GM23338 (cell line): ENCODE measurements around the gene FNDC3A. TPM values are rescaled to one million over a fixed set of nuclear protein-coding genes. Genes with fewer than 3 reads are reported as not detected.

Experiments used
- ATAC-seq: fragments of 200-7000 bp; cut with Tn5 transposase; 3 replicates; pipeline ENCODE4 v1.9.1; 2020
- DNase-seq: peaks from one replicate; pipeline ENCODE4 v3.0.0-alpha.2; 2015; ENCODE audit warnings: low spot score
- H2AFZ ChIP-seq: fragments of 200-600 bp; sonication (generic); 2 replicates; pipeline ENCODE4 v1.8.0; 2016; ENCODE audit warnings: antibody characterized with exemption, mild to moderate bottlenecking, moderate library complexity
- H3F3A ChIP-seq: fragments of 200-600 bp; sonication (generic); replicated peaks from 2 replicates; pipeline ENCODE4 v1.8.0; 2017; ENCODE audit warnings: antibody characterized with exemption, mixed run types, low read depth
- H3K27ac ChIP-seq: fragments of 200-600 bp; sonication (generic); 2 replicates; pipeline ENCODE4 v1.6.1; 2016; ENCODE audit warnings: low read depth
- H3K27me3 ChIP-seq: fragments of 200-600 bp; sonication (generic); 2 replicates; pipeline ENCODE4 v1.8.0; 2016; ENCODE audit warnings: mild to moderate bottlenecking, mixed run types, moderate library complexity; ENCODE audit not compliant: insufficient read depth
- H3K36me3 ChIP-seq: fragments of 200-600 bp; sonication (generic); 2 replicates; pipeline ENCODE4 v1.8.0; 2016; ENCODE audit warnings: mild to moderate bottlenecking; ENCODE audit not compliant: insufficient read depth
- H3K4me1 ChIP-seq: fragments of 200-600 bp; sonication (generic); 2 replicates; pipeline ENCODE4 v1.8.0; 2016; ENCODE audit warnings: mild to moderate bottlenecking, moderate library complexity; ENCODE audit not compliant: insufficient read depth
- H3K4me2 ChIP-seq: fragments of 200-600 bp; sonication (generic); 2 replicates; pipeline ENCODE4 v1.7.1; 2017; ENCODE audit warnings: mixed run types
- H3K4me3 ChIP-seq: fragments of 200-600 bp; sonication (generic); 2 replicates; pipeline ENCODE4 v1.6.1; 2016; ENCODE audit warnings: mixed run types
- H3K79me2 ChIP-seq: fragments of 200-600 bp; sonication (generic); replicated peaks from 2 replicates; pipeline ENCODE4 v1.8.0; 2017; ENCODE audit warnings: mild to moderate bottlenecking; ENCODE audit not compliant: insufficient read depth
- H3K9me2 ChIP-seq: fragments of 200-600 bp; sonication (generic); 2 replicates; pipeline ENCODE4 v1.8.0; 2017; ENCODE audit not compliant: insufficient read depth
- H4K20me1 ChIP-seq: fragments of 200-600 bp; sonication (generic); replicated peaks from 2 replicates; pipeline ENCODE4 v1.8.0; 2017; ENCODE audit warnings: mild to moderate bottlenecking; ENCODE audit not compliant: insufficient read depth
- H3K27ac Mint-ChIP-seq: 2 replicates; pipeline ENCODE4 v1.8.0; 2020; ENCODE audit warnings: inconsistent platforms, mild to moderate bottlenecking, moderate library complexity, mixed read lengths
- H3K27me3 Mint-ChIP-seq: 3 replicates; pipeline ENCODE4 v1.8.0; 2022; ENCODE audit warnings: low read depth, mild to moderate bottlenecking, moderate library complexity, mixed read lengths, inconsistent platforms; ENCODE audit not compliant: insufficient read depth, poor library complexity
- H3K36me3 Mint-ChIP-seq: 3 replicates; pipeline ENCODE4 v1.8.0; 2021; ENCODE audit warnings: low read depth, mild to moderate bottlenecking, inconsistent platforms, moderate library complexity, mixed read lengths
- H3K4me1 Mint-ChIP-seq: 3 replicates; pipeline ENCODE4 v1.8.0; 2020; ENCODE audit warnings: mild to moderate bottlenecking, inconsistent platforms, mixed read lengths
- H3K4me3 Mint-ChIP-seq: 3 replicates; pipeline ENCODE4 v1.8.0; 2021; ENCODE audit warnings: moderate library complexity, mild to moderate bottlenecking, inconsistent platforms, mixed read lengths
- H3K9me3 Mint-ChIP-seq: 3 replicates; pipeline ENCODE4 v1.8.0; 2020; ENCODE audit warnings: moderate library complexity, mild to moderate bottlenecking, inconsistent platforms, mixed read lengths
- CREB1 ChIP-seq: fragments of 250-450 bp; sonication (Bioruptor Pico); IDR thresholded peaks from 2 replicates; pipeline ENCODE4 v1.5.0; 2020; ENCODE audit warnings: low read depth, mild to moderate bottlenecking, moderate library complexity
- EZH2 ChIP-seq: fragments of 200-600 bp; sonication (generic); IDR thresholded peaks from one replicate; pipeline ENCODE4 v1.8.0; 2017; ENCODE audit warnings: antibody characterized with exemption, mild to moderate bottlenecking, low read depth; ENCODE audit not compliant: unreplicated experiment
- EZH2phosphoT487 ChIP-seq: fragments of 200-600 bp; sonication (generic); IDR thresholded peaks from one replicate; pipeline ENCODE4 v1.8.1; 2018; ENCODE audit warnings: antibody characterized with exemption; ENCODE audit not compliant: unreplicated experiment
- JUNB ChIP-seq: IDR thresholded peaks from one replicate; pipeline ENCODE4 v1.6.1; 2016; ENCODE audit warnings: antibody characterized with exemption; ENCODE audit not compliant: unreplicated experiment
- NANOG ChIP-seq: IDR thresholded peaks from 2 replicates; pipeline ENCODE4 v1.6.1; 2016; ENCODE audit warnings: antibody characterized with exemption, borderline replicate concordance
- POLR2AphosphoS5 ChIP-seq: IDR thresholded peaks from 2 replicates; pipeline ENCODE4 v1.6.1; 2016; ENCODE audit warnings: antibody characterized with exemption, low read depth
- STAT1 ChIP-seq: IDR thresholded peaks from one replicate; pipeline ENCODE4 v1.6.1; 2016; ENCODE audit warnings: antibody characterized with exemption; ENCODE audit not compliant: unreplicated experiment
- ZNF114 ChIP-seq: fragments of 250-450 bp; sonication (Bioruptor Pico); IDR thresholded peaks from 2 replicates; pipeline ENCODE4 v1.5.0; 2020; ENCODE audit warnings: mild to moderate bottlenecking, moderate library complexity
- ZNF331 ChIP-seq: fragments of 250-450 bp; sonication (Bioruptor Pico); IDR thresholded peaks from 2 replicates; pipeline ENCODE4 v1.5.0; 2020; ENCODE audit warnings: low read depth, mild to moderate bottlenecking, moderate library complexity
- polyA plus RNA-seq: library from polyadenylated mRNA; unstranded; fragments of >200 nt; fragmentation: Nextera tagmentation; extraction: Ambion mirVana; gene quantifications from 2 replicates; pipeline ENCODE4 v1.2.1, GENCODE V29; 2016
- total RNA-seq: library from RNA; depleted of rRNA; stranded (reverse); fragments of >200 nt; shearing (Covaris generic); gene quantifications from 2 replicates; pipeline ENCODE4 v1.2.3, GENCODE V29; 2014
- TF ChIP-seq, protein P1 (sequence below): IDR thresholded peaks from 2 replicates; pipeline ENCODE4 v1.6.1; 2016; ENCODE audit warnings: antibody characterized with exemption
- TF ChIP-seq, protein P2 (sequence below), 2 experiments: fragments of 200-600 bp in 1 of 2; sonication (generic) in 1 of 2; conservative IDR thresholded peaks; 2 replicates each; pipeline versions ENCODE4 v1.5.1 to v1.6.1; 2016 to 2017; ENCODE audit warnings: antibody characterized with exemption in 2 of 2, low read depth in 2 of 2, mild to moderate bottlenecking in 2 of 2, moderate library complexity in 1 of 2
- TF ChIP-seq, protein P3 (sequence below): IDR thresholded peaks from one replicate; pipeline ENCODE4 v1.6.1; 2018; ENCODE audit warnings: antibody characterized with exemption; ENCODE audit not compliant: unreplicated experiment
- TF ChIP-seq, protein P4 (sequence below): fragments of 250-450 bp; sonication (Bioruptor Pico); IDR thresholded peaks from 2 replicates; pipeline ENCODE4 v1.5.0; 2020; ENCODE audit warnings: mild to moderate bottlenecking, moderate library complexity

Gene FNDC3A
- total and polyA plus RNA-seq, 2 experiments from 2014 or later: 10.3 to 31.1 TPM

DNA sequence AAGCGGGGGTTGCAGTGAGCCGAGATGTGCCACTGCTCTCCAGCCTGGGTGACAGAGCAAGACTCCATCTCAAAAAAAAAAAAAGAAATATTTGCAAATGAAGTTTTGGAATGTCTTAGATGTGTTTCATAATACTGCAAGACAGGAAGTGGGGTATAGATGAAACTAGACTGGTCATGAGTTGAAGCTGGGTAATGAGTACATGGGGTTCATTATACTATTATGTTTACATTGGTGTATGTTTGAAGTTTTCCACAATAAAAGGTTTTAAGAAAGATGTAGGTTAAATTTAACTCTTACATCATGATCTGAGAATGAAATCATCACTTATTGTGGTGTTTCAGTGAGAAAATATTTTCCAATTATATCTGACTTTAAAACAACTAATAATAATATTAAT, 19.0 kb downstream of the FNDC3A start:
- Histone ChIP-seq H2AFZ (no peak overlapping the region), H3K36me3 (no peaks in the 10 kb centered on the region), H3K4me3 (no peak overlapping the region), H3F3A (no peaks in the 10 kb centered on the region), H3K27me3 (no peaks in the 10 kb centered on the region), H3K9me2 (peaks cover 4% of the 10 kb centered on the region; the same call in 1 of the 2 replicates), H3K27ac (no peak overlapping the region), H4K20me1 (no peaks in the 10 kb centered on the region), H3K4me1 (no peaks in the 10 kb centered on the region), H3K4me2 (no peak overlapping the region), H3K79me2 (peaks cover 56% of the 10 kb centered on the region)
- peaks cover 44% of the 10 kb centered on the region for H3K36me3 Mint-ChIP-seq
- ATAC-seq: no peak
- no peaks in the 10 kb centered on the region; the same call in 2 of the 3 replicates for H3K4me1 Mint-ChIP-seq
- TF ChIP-seq EZH2 (no peak), JUNB (no peak), EZH2phosphoT487 (no peak), CREB1 (no peak), ZNF331 (no peak), ZNF114 (CRISPR knock-in tag) (no peak), NANOG (no peak), STAT1 (no peak), POLR2AphosphoS5 (no peak)
- TF ChIP-seq, protein P1, sequence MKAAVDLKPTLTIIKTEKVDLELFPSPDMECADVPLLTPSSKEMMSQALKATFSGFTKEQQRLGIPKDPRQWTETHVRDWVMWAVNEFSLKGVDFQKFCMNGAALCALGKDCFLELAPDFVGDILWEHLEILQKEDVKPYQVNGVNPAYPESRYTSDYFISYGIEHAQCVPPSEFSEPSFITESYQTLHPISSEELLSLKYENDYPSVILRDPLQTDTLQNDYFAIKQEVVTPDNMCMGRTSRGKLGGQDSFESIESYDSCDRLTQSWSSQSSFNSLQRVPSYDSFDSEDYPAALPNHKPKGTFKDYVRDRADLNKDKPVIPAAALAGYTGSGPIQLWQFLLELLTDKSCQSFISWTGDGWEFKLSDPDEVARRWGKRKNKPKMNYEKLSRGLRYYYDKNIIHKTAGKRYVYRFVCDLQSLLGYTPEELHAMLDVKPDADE: no peak
- TF ChIP-seq, protein P2, sequence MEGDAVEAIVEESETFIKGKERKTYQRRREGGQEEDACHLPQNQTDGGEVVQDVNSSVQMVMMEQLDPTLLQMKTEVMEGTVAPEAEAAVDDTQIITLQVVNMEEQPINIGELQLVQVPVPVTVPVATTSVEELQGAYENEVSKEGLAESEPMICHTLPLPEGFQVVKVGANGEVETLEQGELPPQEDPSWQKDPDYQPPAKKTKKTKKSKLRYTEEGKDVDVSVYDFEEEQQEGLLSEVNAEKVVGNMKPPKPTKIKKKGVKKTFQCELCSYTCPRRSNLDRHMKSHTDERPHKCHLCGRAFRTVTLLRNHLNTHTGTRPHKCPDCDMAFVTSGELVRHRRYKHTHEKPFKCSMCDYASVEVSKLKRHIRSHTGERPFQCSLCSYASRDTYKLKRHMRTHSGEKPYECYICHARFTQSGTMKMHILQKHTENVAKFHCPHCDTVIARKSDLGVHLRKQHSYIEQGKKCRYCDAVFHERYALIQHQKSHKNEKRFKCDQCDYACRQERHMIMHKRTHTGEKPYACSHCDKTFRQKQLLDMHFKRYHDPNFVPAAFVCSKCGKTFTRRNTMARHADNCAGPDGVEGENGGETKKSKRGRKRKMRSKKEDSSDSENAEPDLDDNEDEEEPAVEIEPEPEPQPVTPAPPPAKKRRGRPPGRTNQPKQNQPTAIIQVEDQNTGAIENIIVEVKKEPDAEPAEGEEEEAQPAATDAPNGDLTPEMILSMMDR (conservative IDR thresholded peaks at IDR 0.05; ENCODE audit: low read depth in 2 of 2): no peak
- TF ChIP-seq, protein P3, sequence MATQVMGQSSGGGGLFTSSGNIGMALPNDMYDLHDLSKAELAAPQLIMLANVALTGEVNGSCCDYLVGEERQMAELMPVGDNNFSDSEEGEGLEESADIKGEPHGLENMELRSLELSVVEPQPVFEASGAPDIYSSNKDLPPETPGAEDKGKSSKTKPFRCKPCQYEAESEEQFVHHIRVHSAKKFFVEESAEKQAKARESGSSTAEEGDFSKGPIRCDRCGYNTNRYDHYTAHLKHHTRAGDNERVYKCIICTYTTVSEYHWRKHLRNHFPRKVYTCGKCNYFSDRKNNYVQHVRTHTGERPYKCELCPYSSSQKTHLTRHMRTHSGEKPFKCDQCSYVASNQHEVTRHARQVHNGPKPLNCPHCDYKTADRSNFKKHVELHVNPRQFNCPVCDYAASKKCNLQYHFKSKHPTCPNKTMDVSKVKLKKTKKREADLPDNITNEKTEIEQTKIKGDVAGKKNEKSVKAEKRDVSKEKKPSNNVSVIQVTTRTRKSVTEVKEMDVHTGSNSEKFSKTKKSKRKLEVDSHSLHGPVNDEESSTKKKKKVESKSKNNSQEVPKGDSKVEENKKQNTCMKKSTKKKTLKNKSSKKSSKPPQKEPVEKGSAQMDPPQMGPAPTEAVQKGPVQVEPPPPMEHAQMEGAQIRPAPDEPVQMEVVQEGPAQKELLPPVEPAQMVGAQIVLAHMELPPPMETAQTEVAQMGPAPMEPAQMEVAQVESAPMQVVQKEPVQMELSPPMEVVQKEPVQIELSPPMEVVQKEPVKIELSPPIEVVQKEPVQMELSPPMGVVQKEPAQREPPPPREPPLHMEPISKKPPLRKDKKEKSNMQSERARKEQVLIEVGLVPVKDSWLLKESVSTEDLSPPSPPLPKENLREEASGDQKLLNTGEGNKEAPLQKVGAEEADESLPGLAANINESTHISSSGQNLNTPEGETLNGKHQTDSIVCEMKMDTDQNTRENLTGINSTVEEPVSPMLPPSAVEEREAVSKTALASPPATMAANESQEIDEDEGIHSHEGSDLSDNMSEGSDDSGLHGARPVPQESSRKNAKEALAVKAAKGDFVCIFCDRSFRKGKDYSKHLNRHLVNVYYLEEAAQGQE: no peak
- TF ChIP-seq, protein P4, sequence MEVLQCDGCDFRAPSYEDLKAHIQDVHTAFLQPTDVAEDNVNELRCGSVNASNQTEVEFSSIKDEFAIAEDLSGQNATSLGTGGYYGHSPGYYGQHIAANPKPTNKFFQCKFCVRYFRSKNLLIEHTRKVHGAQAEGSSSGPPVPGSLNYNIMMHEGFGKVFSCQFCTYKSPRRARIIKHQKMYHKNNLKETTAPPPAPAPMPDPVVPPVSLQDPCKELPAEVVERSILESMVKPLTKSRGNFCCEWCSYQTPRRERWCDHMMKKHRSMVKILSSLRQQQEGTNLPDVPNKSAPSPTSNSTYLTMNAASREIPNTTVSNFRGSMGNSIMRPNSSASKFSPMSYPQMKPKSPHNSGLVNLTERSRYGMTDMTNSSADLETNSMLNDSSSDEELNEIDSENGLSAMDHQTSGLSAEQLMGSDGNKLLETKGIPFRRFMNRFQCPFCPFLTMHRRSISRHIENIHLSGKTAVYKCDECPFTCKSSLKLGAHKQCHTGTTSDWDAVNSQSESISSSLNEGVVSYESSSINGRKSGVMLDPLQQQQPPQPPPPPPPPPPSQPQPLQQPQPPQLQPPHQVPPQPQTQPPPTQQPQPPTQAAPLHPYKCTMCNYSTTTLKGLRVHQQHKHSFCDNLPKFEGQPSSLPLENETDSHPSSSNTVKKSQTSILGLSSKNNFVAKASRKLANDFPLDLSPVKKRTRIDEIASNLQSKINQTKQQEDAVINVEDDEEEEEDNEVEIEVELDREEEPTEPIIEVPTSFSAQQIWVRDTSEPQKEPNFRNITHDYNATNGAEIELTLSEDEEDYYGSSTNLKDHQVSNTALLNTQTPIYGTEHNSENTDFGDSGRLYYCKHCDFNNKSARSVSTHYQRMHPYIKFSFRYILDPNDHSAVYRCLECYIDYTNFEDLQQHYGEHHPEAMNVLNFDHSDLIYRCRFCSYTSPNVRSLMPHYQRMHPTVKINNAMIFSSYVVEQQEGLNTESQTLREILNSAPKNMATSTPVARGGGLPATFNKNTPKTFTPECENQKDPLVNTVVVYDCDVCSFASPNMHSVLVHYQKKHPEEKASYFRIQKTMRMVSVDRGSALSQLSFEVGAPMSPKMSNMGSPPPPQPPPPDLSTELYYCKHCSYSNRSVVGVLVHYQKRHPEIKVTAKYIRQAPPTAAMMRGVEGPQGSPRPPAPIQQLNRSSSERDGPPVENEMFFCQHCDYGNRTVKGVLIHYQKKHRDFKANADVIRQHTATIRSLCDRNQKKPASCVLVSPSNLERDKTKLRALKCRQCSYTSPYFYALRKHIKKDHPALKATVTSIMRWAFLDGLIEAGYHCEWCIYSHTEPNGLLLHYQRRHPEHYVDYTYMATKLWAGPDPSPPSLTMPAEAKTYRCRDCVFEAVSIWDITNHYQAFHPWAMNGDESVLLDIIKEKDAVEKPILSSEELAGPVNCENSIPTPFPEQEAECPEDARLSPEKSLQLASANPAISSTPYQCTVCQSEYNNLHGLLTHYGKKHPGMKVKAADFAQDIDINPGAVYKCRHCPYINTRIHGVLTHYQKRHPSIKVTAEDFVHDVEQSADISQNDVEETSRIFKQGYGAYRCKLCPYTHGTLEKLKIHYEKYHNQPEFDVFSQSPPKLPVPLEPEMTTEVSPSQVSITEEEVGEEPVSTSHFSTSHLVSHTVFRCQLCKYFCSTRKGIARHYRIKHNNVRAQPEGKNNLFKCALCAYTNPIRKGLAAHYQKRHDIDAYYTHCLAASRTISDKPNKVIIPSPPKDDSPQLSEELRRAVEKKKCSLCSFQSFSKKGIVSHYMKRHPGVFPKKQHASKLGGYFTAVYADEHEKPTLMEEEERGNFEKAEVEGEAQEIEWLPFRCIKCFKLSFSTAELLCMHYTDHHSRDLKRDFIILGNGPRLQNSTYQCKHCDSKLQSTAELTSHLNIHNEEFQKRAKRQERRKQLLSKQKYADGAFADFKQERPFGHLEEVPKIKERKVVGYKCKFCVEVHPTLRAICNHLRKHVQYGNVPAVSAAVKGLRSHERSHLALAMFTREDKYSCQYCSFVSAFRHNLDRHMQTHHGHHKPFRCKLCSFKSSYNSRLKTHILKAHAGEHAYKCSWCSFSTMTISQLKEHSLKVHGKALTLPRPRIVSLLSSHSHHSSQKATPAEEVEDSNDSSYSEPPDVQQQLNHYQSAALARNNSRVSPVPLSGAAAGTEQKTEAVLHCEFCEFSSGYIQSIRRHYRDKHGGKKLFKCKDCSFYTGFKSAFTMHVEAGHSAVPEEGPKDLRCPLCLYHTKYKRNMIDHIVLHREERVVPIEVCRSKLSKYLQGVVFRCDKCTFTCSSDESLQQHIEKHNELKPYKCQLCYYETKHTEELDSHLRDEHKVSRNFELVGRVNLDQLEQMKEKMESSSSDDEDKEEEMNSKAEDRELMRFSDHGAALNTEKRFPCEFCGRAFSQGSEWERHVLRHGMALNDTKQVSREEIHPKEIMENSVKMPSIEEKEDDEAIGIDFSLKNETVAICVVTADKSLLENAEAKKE (CRISPR knock-in tag): no peak
- no peak for DNase-seq
- H3K4me3 Mint-ChIP-seq: no peak overlapping the region
- H3K27ac Mint-ChIP-seq: no peak overlapping the region
- no peaks in the 10 kb centered on the region for H3K27me3 Mint-ChIP-seq
- H3K9me3 Mint-ChIP-seq: peaks cover 21% of the 10 kb centered on the region
